Activated CD8-positive, alpha-beta T cell treated with anti-CD3 and anti-CD28 coated beads for 36 hours (primary cell): ENCODE results near the gene OR5D13. TPM values are rescaled to one million over a fixed set of nuclear protein-coding genes. Genes with fewer than 3 reads are reported as not detected.

Experiments used
- ATAC-seq: fragments of 200-7000 bp; cut with Tn5 transposase; one replicate; pipeline ENCODE4 v1.10.0; 2021; ENCODE audit warnings: mild to moderate bottlenecking, moderate library complexity
- CTCF ChIA-PET: fragments of 350-600 bp; sonication (Branson Sonifier 250); formaldehyde crosslinking; loops from one replicate; lab custom pipeline; 2021; ENCODE audit warnings: antibody characterized with exemption; lab: Charles Lee
- POLR2A ChIA-PET: fragments of 350-600 bp; sonication (Branson Sonifier 250); formaldehyde crosslinking; loops from one replicate; lab custom pipeline; 2021; ENCODE audit warnings: antibody characterized with exemption; lab: Charles Lee
- DNase-seq: peaks from one replicate; pipeline ENCODE4 v3.0.0-alpha.2; 2020
- H3K27ac Mint-ChIP-seq: one replicate; pipeline ENCODE4 v1.8.0; 2021; ENCODE audit warnings: mild to moderate bottlenecking, mixed read lengths
- H3K27me3 Mint-ChIP-seq: one replicate; pipeline ENCODE4 v1.8.0; 2021; ENCODE audit warnings: mixed read lengths
- H3K36me3 Mint-ChIP-seq: one replicate; pipeline ENCODE4 v1.8.0; 2021; ENCODE audit warnings: low read depth, mixed read lengths
- H3K4me1 Mint-ChIP-seq: one replicate; pipeline ENCODE4 v1.8.0; 2021; ENCODE audit warnings: low read depth, mixed read lengths
- H3K4me3 Mint-ChIP-seq: one replicate; pipeline ENCODE4 v1.8.0; 2021; ENCODE audit warnings: mild to moderate bottlenecking, moderate library complexity, mixed read lengths
- H3K9me3 Mint-ChIP-seq: one replicate; pipeline ENCODE4 v1.8.0; 2021; ENCODE audit warnings: mixed read lengths
- CTCF ChIP-seq: fragments of 200-600 bp; IDR thresholded peaks from one replicate; pipeline ENCODE4 v1.8.0; 2022; ENCODE audit warnings: antibody characterized with exemption, mild to moderate bottlenecking
- intact Hi-C: fragments of 100-400 bp; cut with micrococcal nuclease; formaldehyde crosslinking; loops from one replicate; pipeline ENCODE4 v1.10.0; 2022
- total RNA-seq, 2 experiments: library from RNA; stranded (reverse); gene quantifications; one replicate each; pipeline ENCODE4 v1.2.3, GENCODE V29; 2021

The OR5D13 gene
- total RNA-seq, 2 experiments from 2014 or later = not detected

- no peaks in the 10 kb centered on the region for H3K4me1 Mint-ChIP-seq
- ChIA-PET CTCF (no interaction called here), POLR2A (no interaction called here)
- no peaks in the 10 kb centered on the region for H3K27me3 Mint-ChIP-seq
- intact Hi-C loops = no loop called here
- no peaks in the 10 kb centered on the region for H3K36me3 Mint-ChIP-seq
- no peak for DNase-seq
- TF ChIP-seq CTCF = no peak
- ATAC-seq = no peak
- no peak within 1 kb of the TSS for H3K27ac Mint-ChIP-seq
- H3K4me3 Mint-ChIP-seq = no peak within 1 kb of the TSS
- H3K9me3 Mint-ChIP-seq = peaks cover 24% of the 10 kb centered on the region
Measured at GRCh38 chr11:55795256-55795655, 22.0 kb downstream of the OR5D13 start, which contains the start of gene OR5D14. Gene OR5D14, plus strand, starts transcription at chr11:55795556. Its CDS starts 0 bp downstream, at chr11:55795556.

GRCh38 chr11:55806248-55806647, 33.0 kb downstream of the OR5D13 start:
- CTCF ChIA-PET = no interaction called here
- ATAC-seq (no peak), DNase-seq (no peak)
- Mint-ChIP-seq H3K9me3 (peaks cover 22% of the 10 kb centered on the region), H3K36me3 (no peaks in the 10 kb centered on the region), H3K27me3 (no peaks in the 10 kb centered on the region), H3K27ac (no peak overlapping the region), H3K4me3 (no peak overlapping the region), H3K4me1 (no peaks in the 10 kb centered on the region)
- intact Hi-C loops = no loop called here
- no peak for TF ChIP-seq CTCF
- POLR2A ChIA-PET = no interaction called here

- H3K4me3 Mint-ChIP-seq = no peak within 1 kb of the TSS
- H3K27me3 Mint-ChIP-seq = no peaks in the 10 kb centered on the region
- no peak for ATAC-seq
- no peaks in the 10 kb centered on the region for H3K4me1 Mint-ChIP-seq
- peaks cover 27% of the 10 kb centered on the region for H3K9me3 Mint-ChIP-seq
- H3K27ac Mint-ChIP-seq = no peak within 1 kb of the TSS
- no peak for TF ChIP-seq CTCF
- intact Hi-C loops = no loop called here
- POLR2A ChIA-PET = no interaction called here
- no peaks in the 10 kb centered on the region for H3K36me3 Mint-ChIP-seq
- no peak for DNase-seq
- CTCF ChIA-PET = no interaction called here
Measured at GRCh38 chr11:55811067-55811466, 37.8 kb downstream of the OR5D13 start, which contains the start of gene OR5L1. Gene OR5L1, plus strand, starts transcription at chr11:55811367. Its CDS starts 100 bp downstream, at chr11:55811467.

GRCh38 chr11:55819330-55819729, 46.1 kb downstream of the OR5D13 start, which contains the start of gene OR5D18:
Gene OR5D18, plus strand, starts transcription at chr11:55819630. Its CDS starts 0 bp downstream, at chr11:55819630.
- CTCF ChIA-PET = no interaction called here
- H3K27me3 Mint-ChIP-seq = no peaks in the 10 kb centered on the region
- no peak within 1 kb of the TSS for H3K4me3 Mint-ChIP-seq

More at GRCh38 chr11:55819330-55819729, 46.1 kb downstream of the OR5D13 start, which contains the start of gene OR5D18:
- Mint-ChIP-seq H3K4me1 (no peaks in the 10 kb centered on the region), H3K36me3 (no peaks in the 10 kb centered on the region), H3K9me3 (peaks cover 21% of the 10 kb centered on the region), H3K27ac (no peak within 1 kb of the TSS)
- ATAC-seq (no peak), DNase-seq (no peak)
- no peak for TF ChIP-seq CTCF
- POLR2A ChIA-PET = no interaction called here
- intact Hi-C loops = no loop called here

Other genes with a start within 250 kb of the OR5D13 start
- gene OR4C15, start 219.0 kb upstream of the OR5D13 start, total RNA-seq = not detected
- gene OR4C16, start 201.3 kb upstream of the OR5D13 start, total RNA-seq = not detected
- not detected for gene OR4C11, start 165.8 kb upstream of the OR5D13 start, total RNA-seq
- gene OR4P4, start 138.3 kb upstream of the OR5D13 start, total RNA-seq = not detected
- gene OR4S2, start 125.1 kb upstream of the OR5D13 start, total RNA-seq = not detected
- gene OR4C6, start 111.2 kb upstream of the OR5D13 start, total RNA-seq = not detected
- gene OR5D14, start 22.1 kb downstream of the OR5D13 start, total RNA-seq = not detected
- gene OR5L1, start 37.9 kb downstream of the OR5D13 start, total RNA-seq = not detected
- not detected for gene OR5D18, start 46.2 kb downstream of the OR5D13 start, total RNA-seq
- not detected for gene OR5L2, start 53.8 kb downstream of the OR5D13 start, total RNA-seq
- not detected for gene OR5D16, start 65.3 kb downstream of the OR5D13 start, total RNA-seq
- gene TRIM51, start 109.9 kb downstream of the OR5D13 start, total RNA-seq = not detected
- not detected for gene OR5W2, start 141.1 kb downstream of the OR5D13 start, total RNA-seq
- gene OR5I1, start 163.0 kb downstream of the OR5D13 start, total RNA-seq = not detected
- gene OR10AG1, start 196.5 kb downstream of the OR5D13 start, total RNA-seq = not detected
- not detected for gene OR5F1, start 221.2 kb downstream of the OR5D13 start, total RNA-seq